GM11168 (cell line): ENCODE data around the gene RAB25.

ENCODE experiments used
- in situ Hi-C: fragments of 300-500 bp; cut with MboI; formaldehyde crosslinking; loops from one replicate; pipeline ENCODE4 v1.12.0; 2022; ENCODE audit warnings: low sequenced_read_pairs; ENCODE audit not compliant: unreplicated experiment

RAB25 gene

DNA sequence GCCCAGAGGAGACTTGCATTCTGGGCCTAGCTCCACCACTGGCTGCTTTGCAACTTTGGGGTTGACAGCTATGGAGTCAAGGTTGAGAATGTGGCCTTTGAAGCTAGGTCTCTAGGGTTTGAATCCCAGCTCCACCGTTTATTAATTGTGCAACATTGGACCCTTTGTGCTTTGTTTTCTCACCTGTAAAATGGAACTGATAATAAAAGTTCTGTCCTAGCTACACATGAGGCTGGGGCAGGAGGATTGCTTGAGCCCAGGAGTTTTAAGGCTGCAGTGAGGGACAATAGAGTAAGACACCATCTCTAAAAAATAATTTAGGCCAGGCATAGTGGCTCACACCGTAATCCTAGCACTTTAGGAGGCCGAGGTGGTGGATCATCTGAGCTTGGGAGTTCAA lies 38.3 kb downstream of the RAB25 start:
- in situ Hi-C loops: no loop called here

DNA sequence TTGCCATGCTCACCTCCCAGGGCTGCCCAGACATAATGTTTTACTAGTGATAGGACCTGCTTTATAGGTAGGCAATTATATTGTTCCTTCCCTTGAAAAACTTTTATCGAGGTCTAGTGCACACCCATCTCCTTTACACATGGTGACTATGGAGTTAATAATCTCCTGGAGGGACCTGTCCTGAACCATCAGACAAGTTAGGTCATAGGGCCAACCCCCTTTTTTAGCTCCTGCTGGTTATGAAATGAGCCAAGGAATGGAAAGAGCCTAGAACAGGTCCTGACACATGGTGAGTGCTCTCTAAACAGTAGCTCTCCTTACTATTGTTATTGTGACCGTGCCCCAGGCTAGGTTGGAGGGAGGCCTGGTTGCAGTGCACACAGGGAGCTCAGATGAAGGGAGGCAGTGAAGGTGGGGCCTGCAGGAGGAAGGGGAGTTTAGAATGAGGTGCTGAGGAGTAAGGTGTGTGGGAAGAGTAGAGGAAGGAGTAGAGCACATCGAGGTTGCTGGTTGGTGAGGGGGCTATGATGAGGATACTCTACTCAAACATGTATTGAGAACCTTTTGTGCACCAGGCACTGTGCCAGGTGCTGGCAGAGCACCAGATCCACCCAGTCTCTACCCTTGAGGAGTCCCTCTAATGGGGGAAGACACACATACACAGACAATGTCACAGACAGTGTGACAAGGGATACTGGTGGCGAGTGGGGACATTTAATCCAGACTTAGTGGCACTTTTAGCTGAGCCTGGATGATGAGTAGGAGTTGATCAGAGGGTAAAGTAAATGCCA lies 39.4 kb downstream of the RAB25 start:
- in situ Hi-C loops: no loop called here

DNA sequence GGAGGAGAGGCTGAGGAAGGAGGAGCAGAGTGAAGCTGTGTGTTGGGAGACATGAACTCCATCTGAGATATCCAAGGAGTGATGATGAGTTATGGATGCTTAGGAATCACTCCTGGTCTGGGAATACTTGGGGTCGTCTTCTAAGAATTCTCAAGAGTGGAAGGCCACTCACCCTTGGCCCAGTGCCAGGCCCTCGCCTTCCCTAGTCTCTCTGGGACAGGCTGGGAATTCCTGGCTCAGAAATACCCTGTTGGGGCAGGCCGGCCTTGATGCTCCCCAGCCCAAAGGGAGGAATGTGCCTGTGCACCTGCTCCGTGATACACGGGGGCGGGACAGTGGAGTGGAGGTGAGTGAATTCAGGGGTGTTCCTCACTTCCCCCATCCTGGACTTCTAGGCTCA lies 40.9 kb downstream of the RAB25 start:
- in situ Hi-C loops: no loop called here

DNA sequence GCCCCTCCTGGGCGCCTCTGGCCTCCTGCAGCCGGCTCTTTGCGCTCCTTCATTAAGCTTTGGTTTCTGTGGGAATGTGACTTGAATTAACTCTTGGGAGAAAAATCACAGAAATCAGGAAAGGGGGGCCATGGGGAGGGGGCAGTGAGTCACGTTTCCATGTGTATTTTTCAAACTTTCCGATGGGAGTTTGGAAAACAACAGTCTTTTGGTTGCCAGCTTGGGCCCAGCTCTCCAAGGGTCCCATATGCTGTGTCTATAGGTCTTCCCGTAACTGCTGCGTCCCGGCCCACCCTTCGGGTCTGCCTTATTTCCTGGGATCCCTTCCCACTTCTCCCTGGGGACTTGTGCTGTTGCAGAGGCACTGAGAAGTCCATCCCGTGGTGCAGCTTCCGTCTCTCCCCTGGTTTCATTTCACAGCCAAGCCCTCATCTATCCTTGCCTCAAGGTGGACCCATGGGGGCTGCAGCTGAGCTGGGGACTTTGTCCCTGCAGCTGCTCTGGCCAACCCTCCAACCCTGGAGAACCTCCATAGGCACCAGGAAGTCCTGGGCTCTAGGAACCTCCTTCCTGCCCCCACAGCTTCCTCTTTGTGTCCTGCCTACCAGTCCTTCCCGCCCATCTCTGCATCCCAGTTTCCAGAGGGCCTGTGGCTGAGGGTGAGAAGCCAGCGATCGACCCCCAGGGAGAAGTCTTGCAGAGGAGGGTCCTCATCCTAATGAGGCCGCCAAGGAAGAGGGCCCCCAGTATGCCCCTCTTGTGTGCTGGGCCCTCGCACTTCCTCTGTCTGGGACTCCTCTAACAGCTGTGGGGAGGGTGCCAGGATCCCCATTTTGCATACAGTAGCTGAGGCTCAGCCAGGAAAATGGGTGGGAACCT lies 41.9 kb downstream of the RAB25 start:
- in situ Hi-C loops: no loop called here

DNA sequence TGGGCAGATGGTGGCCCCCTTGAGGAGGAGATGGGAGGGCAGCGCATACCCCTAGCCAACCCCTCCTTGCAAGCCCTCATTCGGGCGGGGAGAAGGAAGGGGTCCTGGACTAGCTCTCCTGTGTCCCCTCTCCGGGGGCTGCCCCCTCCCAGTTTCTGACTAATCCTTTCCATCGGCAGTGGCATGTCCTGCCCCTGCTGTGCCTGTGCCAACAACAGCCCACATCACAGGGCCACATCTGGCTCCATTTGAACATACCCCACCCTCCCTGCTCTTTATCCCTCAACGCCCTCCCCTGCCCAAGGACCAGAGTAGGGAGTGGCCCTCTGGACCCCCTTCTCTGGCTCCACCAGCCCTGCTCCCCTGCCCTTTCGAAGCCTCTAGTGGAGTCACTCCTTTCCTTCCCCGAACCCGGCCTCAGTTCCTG lies 42.6 kb downstream of the RAB25 start:
- in situ Hi-C loops: no loop called here

DNA sequence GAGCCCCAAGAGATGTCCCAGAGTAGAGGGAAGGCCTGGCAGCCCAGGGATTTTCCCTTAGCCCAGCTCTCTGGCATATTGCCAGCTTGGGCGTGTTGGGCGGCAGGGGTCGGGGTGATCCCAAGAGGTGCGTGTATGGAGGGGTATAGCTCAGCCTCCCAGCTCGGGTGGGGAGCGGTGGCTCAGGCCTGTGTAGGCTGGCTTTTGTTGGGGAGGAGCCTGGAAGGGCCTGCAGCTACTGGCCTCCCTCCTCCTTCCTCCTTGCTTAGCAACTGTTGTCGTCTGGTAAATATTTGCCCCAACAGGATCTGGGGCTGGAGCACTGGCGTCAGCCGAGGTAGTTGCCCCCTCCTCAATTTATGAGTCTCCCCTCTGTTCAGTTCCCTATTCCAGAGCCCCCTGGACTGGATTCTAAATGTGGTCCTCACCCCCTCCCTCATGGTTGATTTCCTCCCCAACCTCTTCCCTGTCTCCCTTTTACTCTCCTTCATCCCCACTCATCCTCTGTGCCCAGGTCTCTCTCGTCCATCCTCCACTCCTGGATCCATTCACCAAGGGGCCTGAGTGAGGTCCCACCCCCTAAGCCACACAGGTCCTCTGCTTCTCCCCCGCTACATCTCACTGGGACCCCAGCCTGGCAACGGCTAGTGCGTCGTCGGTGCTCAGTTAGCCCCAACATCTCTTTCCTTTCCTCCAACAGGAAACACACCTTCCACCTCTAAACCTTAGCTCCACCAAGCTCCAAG lies 43.3 kb downstream of the RAB25 start:
- in situ Hi-C loops: no loop called here

DNA sequence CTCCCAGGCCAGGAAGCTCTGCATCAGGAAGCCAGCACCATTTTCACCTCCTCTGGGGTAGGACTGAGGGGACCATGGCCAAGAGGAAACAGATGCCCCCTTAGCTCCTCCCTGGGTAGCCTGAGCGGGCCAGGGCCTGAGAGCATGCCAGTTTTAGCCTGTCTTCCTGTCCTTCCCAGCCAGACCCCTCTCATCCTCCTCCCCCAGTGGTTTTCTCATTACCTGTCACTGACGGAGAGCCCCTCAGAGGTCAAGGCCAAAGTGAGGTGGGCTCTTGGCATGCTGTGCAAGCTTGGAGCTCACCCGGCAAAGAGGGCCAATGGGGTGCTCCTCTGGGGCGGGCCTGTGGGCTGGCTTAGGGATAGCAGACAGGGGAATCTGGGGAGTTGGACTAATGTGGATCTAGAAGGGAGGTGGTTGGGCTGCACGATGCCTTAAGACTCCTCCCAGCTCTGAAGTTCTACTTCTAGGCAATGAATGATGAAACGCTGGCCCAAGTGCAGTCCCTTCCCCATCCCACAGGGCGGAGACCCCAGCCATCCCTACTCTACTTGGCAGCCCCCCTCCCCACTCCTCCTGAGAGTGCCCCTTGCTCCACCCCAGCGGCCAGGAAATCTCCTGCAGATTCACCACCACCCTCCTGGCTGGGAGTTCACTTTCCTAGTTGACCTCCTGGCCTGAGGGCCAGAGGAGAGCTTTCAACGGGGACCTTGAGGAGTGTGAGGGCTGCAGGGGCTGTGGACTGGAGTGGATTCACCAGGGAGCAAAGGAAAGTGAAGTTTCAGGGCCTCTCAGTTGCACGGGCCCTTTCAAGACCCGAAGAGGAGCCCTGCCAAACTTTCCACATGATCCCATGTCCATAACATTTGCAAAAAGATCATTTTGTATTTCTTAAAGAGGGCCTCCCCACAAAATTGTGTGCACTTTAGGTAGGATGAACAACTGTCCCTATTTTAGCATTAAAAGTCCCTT lies 44.2 kb downstream of the RAB25 start:
- in situ Hi-C loops: no loop called here

DNA sequence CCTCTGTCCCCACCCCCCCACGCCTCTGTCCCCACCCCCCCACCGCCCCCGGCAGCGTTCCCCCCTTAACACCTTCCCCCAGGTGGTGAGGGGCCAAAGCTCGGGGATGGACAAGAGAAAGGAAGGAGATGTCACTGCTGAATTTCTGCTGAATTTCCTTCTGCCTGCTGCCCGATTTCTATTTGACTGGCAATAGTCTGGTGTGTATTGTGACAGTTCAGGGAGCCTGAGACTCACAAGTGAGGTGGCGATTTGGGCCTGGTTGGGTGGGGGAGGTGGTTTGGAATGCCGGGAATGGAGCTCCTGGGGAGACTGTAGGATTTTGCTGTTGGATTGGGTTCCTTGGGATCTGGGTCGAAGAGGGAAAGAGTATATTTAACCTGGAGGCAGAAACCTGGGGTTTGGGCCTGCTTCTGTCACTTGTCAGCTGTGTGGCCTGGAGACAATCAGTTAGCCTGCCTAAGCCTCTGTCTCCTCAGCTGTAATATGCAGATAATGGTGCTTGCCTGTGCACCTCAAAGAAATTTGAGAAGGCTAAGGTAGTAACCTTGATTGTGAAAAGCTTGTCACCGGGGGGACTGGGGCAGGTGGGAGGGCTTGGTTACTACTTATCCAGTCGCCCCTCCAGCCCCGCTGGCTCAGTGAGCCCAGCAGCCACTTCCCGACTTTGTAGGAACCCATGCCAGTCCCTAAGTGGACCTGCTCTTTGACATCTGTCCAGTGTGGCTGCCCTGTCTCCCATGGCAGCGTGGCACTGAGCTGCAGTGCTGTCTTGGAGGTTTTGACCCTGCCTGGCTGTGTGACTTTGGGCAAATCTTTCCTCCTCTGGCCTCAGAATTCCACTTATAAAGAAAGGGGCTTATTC lies 45.9 kb downstream of the RAB25 start:
- in situ Hi-C loops: no loop called here

DNA sequence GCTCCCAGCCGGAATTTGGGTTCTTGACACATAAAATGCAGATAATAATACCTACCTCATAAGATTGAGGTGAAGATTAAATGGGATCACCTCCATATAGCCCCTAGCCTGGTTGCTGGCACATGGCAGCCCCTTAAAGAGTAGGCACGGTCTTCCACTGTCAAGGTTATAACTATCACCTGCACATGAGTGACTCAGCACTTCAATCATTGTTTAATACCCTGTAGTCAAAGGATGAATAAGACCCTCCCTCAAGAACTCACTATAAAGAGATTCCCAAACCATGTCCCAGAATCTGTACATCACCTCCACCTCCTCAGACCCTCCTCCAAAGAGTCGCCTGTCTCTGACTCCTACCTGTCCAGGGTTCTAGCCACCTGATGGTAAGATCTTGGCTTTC lies 47.1 kb downstream of the RAB25 start:
- in situ Hi-C loops: no loop called here

DNA sequence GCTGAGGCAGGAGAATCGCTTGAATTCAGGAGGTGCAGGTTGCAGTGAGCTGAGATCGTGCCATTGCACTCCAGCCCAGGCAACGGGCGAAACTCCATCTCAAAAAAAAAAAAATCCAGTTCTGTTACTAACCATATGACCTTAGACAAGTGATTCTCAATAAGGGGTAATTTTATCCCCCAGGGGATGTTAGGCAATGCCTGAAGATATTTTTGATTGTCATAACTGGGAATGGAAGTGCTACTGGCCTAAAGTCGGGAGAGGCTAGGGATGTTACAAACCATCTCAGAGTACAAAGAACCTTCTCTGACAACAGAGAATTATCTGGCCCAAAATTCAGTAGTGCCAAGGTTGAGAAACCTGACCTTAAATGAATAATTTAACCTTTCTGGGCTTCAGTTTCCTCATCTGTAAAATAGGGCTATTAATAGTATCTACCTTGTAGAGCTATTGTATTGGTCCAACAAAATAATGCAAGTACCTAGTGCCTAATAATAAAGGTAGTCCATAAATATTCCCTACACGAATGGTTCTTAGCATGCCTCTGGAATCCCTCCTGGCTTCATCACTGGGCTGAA lies 47.8 kb downstream of the RAB25 start:
- in situ Hi-C loops: no loop called here

DNA sequence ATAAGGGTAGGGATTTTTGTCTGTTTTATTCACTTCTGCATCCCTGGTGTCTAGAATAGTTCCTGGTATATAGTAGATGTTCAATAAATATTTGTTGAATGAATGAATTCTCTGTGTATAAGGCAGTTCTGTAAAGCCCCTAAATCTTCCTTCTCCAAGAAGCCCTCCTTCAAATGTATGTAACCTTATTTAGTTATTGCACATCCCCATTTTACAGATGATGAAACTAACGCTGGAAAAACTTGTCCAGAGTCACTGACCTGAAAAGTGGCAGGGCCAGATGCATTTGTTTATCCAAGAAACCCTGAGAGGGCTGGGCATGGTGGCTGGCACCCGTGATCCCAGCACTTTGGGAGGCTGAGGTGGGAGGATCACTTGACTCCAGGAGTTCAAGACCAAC lies 49.3 kb downstream of the RAB25 start:
- in situ Hi-C loops: no loop called here

DNA sequence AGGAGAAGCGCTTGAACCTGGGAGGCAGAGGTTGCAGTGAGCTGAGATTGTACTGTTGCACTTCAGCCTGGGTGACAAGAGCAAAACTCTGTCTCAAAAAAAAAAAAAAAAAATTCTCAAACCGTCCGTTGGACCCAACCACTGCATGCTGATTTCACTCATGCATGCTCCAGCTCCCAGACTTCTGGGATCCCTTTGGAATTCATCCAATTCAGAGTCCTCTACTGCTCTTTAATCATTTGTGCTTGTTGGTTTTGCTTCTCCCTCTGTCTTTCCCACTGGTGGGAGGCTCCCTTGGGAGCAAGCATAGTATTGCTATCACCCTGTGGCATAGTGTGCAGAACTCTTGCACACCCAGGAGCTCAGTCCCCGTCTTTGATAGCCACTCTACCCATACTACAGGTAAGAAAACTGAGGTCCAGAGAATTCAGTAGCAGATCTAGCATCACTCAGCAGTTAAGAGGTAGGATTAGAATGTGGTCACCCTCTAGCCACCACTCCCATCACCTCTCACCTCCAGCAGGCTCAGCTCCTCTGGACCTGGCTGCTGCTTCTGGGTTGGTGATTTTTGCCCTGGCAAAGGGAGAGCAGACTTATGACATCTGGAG lies 50.5 kb downstream of the RAB25 start:
- in situ Hi-C loops: no loop called here

DNA sequence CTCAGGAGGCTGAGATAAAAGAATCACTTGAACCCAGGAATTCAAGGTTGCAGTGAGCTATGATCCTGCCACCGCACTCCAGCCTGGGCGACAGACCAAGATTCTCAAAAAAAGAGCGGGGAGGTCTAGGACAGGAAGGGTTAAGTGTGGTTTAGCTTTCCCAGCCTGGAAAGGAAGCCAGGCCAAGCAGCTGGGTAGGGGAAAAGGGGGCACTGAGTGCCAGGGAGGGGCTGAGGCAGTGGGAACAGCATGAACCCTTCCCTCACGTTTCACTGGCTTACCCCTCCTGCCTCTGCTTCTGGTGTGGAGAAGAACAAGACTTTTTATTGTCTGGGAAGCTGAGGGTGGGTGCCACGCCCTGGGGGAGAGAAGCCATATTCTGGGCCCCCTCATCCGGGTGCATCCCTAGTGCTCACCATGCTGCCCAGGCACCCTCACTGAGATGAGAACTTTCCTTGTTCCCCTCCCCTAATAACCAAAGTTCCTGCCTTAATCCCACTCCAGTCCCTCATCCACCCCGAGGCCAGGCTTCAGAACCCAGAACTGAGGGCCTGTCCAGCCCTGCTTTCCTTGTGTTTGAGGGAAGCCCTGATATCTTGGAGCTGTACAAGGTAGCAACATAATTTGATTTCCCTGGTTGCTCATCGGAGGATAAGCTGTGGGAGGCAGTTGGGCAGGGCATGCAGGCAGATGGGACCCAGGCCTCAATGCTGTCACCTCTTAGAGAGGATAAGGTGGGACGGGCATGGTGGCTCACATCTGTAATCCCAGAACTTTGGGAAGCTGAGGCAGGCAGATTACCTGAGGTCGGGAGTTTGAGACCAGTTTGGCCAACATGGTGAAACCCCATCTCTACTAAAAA lies 51.5 kb downstream of the RAB25 start:
- in situ Hi-C loops: no loop called here

DNA sequence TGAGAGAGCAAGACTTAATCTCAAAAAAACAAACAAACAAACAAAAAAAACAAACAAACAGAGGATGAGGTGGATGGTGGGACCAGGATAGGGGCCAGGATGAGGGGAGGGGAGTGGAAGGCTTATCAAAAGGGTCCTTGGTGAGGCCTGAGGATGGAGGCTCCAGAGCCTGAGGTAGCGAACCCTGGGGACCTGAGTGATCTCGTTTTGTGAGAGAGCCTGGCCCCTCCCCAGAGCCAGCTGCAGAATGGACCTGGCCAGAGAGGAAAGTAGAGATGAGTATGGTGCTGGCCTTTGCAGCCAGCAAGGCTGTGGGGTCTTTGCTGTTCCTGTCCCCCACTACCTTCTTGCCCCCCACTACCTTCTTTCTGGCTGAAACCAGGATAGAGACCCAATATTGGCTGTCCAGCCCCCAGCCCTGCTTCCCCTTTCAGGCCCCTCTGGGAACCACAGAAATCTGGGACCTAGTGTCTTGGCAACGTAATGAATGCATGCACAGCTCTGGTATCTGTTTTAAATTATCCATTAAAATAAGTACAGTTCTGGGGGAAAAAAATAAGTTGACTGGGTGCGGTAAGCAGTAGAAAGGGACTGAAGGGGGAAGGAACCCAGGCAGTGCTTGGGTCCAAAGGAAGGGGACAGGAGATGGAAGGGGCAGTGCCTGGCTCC lies 52.5 kb downstream of the RAB25 start:
- in situ Hi-C loops: no loop called here

DNA sequence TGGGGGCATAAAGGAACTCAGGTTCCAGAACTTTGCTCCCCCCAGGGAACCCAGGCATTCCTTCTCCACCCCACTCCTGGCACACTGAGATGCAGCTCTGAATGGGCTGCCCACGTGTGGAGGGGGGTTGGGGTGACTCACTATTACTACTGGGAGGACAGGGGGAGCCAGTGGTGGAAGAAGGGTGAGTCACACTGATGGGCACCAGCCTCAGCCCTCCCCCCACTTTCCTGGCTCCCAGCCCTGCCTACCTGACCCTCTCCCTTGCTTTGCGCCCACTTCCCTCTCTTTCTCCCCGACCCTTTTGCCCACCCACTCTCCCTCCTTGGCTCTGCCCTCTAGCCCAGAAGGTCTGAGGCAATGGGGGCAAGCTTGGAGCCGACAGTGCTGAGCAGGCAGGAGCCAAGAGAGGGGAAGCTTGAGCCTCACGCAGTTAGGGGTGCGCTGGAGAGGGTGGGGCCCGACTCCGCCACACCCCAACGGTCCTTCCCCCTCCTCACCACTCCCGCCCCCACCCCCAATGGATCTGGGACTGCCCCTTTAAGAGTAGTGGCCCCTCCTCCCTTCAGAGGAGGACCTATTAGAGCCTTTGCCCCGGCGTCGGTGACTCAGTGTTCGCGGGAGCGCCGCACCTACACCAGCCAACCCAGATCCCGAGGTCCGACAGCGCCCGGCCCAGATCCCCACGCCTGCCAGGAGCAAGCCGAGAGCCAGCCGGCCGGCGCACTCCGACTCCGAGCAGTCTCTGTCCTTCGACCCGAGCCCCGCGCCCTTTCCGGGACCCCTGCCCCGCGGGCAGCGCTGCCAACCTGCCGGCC lies 53.4 kb downstream of the RAB25 start, which contains the start of gene LMNA:
Gene LMNA (plus strand): TSS at position 611 of the 818 bp plus-strand sequence. CDS start 208 bp downstream, outside the sequence.
- in situ Hi-C loops: no loop called here
